ENCODE data around the gene ASTN2.

DNA sequence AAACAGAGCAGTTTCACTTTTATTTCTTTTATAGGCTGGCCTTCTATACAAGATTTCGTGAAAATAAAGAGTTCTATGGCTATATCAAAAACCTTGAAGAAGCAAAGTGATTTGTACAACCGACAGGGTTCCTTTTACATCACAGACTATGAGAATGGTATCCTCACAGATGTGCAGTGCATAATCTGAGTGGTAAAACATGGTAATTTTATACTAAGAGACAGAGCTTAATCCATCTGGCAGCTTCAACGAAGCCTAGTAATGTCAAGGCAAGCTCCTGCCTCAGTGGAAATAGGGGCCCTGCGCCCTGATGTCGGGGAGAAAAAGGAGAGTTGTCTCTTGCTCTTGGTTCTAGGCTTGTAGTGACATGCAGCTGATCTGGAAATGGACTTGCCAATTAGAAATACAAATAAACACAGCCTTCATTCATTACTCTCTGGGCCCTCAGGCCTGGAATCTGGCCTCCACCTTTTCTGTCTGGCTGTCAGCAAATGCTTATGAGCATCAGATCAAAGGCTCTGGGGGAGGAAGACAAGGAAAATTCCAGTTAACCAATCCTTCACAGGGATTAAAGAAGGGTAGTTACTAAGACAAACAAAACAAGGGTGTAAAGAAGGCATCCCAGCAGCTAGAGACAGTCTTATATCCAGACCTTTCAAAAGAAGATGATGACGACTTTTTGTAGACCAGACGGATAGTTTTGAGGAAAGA, 761.4 kb downstream of the ASTN2 start:
- TF ChIP-seq ZNF302 (CRISPR knock-in tag; IDR thresholded peaks at IDR 0.05) (no peak), POLR2AphosphoS2 (conservative IDR thresholded peaks at IDR 0.05; ENCODE audit: low read length) (no peak), CTCF (IDR thresholded peaks at IDR 0.05) (no peak), MAZ (IDR thresholded peaks at IDR 0.05; ENCODE audit: borderline replicate concordance, low read depth, low read length) (no peak), SREBF2 (IDR thresholded peaks at IDR 0.05) (no peak)
